Right lung (tissue), 5 donors: Measurements from ENCODE around the gene SRSF9. TPM values are rescaled to one million over a fixed set of nuclear protein-coding genes. Genes with fewer than 3 reads are reported as not detected.

Experiments used
- DNase-seq, 2 donors: peaks; one replicate each; pipeline ENCODE4 v3.0.0-alpha.2; 2013
- polyA plus RNA-seq, 5 donors: library from polyadenylated mRNA; unstranded; fragments of 120-200 nt; gene quantifications; one replicate each; pipeline versions ENCODE4 v1.2.1 to v1.2.3, GENCODE V29; 2013; ENCODE audit warnings: inconsistent platforms in 1 of 5, low replicate concordance in 1 of 5; ENCODE audit not compliant: insufficient read length in 5 of 5, insufficient read depth in 1 of 5

The SRSF9 gene
- polyA plus RNA-seq, 5 donors: 174 to 225 (median 192) TPM

- DNase-seq: no peak
Measured at GRCh38 chr12:120417917-120418580, 51.5 kb downstream of the SRSF9 start.

- no peak for DNase-seq
Measured at GRCh38 chr12:120416490-120417216, 52.9 kb downstream of the SRSF9 start.

DNA sequence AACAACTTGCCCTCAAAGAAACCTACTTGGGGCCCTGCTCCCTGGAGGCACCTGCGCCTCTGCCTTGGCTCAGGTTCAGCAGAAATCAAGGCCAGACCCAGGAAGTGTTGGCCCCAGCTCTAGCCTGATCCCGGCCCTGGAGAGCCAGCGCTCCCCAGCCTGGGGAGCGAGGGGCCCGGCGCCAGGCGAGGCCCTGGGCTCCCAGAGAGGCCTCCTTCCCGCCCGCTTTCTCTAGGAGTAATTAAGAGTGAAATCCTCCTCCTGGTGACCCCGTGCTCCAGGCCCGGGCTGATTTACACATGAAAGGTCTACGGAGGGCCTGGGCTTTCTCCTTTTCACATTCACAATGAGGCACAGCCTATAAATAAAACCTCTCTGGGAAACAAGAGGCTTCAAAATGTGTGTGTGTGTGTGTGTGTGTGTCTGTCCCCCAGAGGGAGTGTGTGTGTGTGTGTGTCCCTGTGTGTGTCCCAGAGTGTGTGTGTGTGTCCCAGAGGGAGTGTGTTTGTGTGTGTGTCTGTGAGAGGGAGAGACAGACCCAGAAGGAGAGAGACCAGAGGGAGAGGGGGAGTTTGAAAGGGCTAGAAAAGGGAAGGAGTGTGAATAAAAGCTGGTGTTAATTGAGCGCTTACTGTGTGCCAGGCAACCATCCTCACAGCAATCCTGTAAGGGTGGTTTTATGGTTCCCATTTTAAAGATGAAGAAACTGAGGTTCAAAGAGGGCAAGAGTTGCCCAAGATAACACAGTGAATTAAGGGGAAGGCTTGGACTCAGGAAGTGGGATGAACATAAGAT is 55.5 kb downstream of the SRSF9 start:
- no peak for DNase-seq

- DNase-seq: no peak
Measured at GRCh38 chr12:120412421-120412820, 57.1 kb downstream of the SRSF9 start.

Other genes starting within 250 kb of the SRSF9 start
- 10 to 100 TPM; 48.6 to 74.2 (median 65.0) TPM for gene PXN, start 204.0 kb downstream of the SRSF9 start, polyA plus RNA-seq
- gene RNU4-2, start 177.8 kb downstream of the SRSF9 start, polyA plus RNA-seq: 1 to 10 TPM in 1 of 5 donors, under 1 TPM in 1, not detected in 3; 0.94 to 1.4 TPM
- gene RNU4-1, start 176.5 kb downstream of the SRSF9 start, polyA plus RNA-seq: not detected
- 1 to 10 TPM; 2.5 to 4.7 (median 2.9) TPM for gene SIRT4, start 167.4 kb downstream of the SRSF9 start, polyA plus RNA-seq
- 1 to 10 TPM in 3 of 5 donors, under 1 TPM in 2; 0.87 to 2.7 (median 2.0) TPM for gene PLA2G1B, start 142.0 kb downstream of the SRSF9 start, polyA plus RNA-seq
- 10 to 100 TPM; 11.2 to 18.8 (median 16.4) TPM for gene MSI1, start 100.6 kb downstream of the SRSF9 start, polyA plus RNA-seq
- 100 to 1,000 TPM; 209 to 279 (median 221) TPM for gene COX6A1, start 31.6 kb downstream of the SRSF9 start, polyA plus RNA-seq
- gene TRIAP1, start 23.4 kb downstream of the SRSF9 start, polyA plus RNA-seq: 10 to 100 TPM; 33.5 to 46.2 (median 38.9) TPM
- 10 to 100 TPM; 23.1 to 36.6 (median 32.4) TPM for gene GATC, start 23.3 kb downstream of the SRSF9 start, polyA plus RNA-seq
- gene DYNLL1, start 26.4 kb upstream of the SRSF9 start, polyA plus RNA-seq: 100 to 1,000 TPM; 344 to 461 (median 400) TPM
- gene COQ5, start 59.4 kb upstream of the SRSF9 start, polyA plus RNA-seq: 10 to 100 TPM; 47.9 to 61.2 (median 56.5) TPM
- gene RNF10, start 64.6 kb upstream of the SRSF9 start, polyA plus RNA-seq: 100 to 1,000 TPM; 152 to 208 (median 165) TPM
- 10 to 100 TPM; 47.2 to 53.8 (median 48.9) TPM for gene POP5, start 111.7 kb upstream of the SRSF9 start, polyA plus RNA-seq
- 1 to 10 TPM; 1.4 to 2.9 (median 2.2) TPM for gene CABP1, start 170.9 kb upstream of the SRSF9 start, polyA plus RNA-seq
- 100 to 1,000 TPM; 159 to 195 (median 168) TPM for gene MLEC, start 217.4 kb upstream of the SRSF9 start, polyA plus RNA-seq
- 10 to 100 TPM; 44.3 to 62.8 (median 54.0) TPM for gene UNC119B, start 240.7 kb upstream of the SRSF9 start, polyA plus RNA-seq